GM18520 (cell line): ENCODE data around the gene FYN.

Source experiments
- ATAC-seq: cut with Tn5 transposase; IDR thresholded peaks from one replicate; pipeline ENCODE4 v1.9.1; 2021; ENCODE audit not compliant: unreplicated experiment

The FYN gene

DNA sequence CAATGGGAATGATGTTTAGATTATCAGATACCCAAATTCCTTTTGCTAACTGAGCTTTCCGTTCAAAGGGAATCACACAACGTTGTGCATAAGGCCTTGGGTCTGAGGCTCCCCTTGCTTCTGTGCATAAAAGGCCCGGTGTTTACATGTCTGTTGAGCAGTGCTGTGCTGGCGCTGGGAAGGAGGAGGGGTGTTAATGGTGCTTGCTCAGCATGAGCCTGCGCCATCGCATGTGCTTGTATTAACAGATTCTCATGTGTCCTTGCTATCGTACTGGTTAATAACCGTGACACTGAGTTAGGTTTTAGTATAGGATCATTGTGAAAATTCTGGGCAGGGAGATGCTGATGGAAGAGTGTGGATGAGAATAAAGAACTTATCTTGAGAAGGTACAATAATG lies 205.3 kb downstream of the FYN start:
- ATAC-seq: no peak

DNA sequence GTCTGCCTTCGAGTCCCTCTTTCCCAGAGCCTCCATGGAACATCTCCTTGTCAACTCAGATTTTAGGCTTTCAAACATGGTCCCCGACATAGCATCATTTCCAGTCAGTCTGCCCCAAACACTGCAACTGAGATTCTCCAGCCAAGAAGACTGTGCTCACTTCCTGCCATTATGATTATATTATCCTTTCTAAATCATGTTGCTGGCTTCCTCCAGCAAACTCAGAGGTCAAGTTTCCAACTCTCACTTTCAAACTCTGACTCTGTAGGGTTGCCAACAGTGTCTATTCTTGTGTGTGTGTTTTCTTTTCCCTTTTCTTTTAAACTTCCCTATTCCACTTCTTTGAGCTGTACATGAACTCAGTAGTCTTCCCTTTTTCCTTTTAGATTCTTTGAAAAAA lies 206.4 kb downstream of the FYN start:
- no peak for ATAC-seq

DNA sequence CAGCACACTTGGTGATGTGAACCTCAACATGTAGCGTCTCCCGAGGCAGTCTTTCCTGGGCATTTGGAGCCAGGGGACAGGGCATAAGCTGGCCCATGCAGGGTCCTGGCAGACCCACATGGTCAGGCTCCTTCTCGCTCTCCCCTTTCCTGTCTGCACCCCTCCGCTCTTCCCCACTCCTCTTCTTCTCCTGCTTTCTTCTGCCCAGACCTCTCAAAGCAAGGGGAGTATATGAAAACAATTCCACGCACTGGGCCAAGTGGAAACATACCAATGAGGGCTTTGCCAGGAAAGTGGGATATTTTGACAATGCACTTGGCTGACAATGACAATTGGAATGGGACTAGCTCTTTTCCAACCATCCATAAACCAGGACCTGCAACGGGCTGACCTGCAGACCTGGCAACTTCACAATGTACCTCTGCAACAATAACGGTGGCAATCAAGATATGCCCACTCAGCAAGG lies 208.7 kb downstream of the FYN start:
- ATAC-seq: no peak

DNA sequence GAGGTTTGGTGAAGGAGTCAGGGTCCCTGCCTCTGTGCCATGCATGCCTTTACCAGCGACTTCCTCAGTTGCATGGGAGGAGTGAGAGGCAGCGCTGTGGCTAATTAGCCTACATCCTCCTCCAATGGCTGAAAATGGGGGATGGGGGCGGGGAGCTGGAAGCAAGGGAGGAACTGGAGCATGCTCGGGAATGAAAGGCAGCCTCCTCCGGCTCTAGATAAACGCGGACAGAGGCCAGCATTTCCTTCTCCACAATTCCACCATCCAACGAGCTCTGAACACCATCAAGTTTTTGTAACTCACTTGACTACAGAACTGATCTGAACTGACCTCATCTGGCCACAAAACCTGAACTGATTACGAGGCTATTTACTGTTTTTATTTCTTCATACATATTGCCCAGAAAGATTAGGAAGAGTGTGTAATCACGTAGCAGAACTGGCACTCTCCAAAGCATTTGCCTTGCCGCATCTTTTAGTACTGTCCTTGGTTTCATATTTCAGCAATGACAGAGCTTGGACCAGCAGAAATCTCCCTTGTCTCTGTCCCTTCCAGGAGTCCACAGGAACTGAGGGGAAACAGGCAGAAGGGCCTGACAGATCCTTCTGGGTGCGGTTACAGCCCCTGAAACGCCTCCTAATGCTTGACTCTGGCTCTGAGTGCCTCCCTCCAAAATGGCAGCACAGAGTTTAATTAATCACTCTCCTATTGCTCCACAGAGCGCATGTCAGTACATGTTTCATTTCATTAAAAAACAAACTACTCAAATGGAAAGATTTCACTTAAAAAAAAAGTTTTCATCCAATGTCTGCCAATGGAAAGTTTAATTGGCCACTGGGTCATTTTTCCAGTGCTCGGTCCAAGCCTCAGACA lies 209.3 kb downstream of the FYN start:
- no peak for ATAC-seq

DNA sequence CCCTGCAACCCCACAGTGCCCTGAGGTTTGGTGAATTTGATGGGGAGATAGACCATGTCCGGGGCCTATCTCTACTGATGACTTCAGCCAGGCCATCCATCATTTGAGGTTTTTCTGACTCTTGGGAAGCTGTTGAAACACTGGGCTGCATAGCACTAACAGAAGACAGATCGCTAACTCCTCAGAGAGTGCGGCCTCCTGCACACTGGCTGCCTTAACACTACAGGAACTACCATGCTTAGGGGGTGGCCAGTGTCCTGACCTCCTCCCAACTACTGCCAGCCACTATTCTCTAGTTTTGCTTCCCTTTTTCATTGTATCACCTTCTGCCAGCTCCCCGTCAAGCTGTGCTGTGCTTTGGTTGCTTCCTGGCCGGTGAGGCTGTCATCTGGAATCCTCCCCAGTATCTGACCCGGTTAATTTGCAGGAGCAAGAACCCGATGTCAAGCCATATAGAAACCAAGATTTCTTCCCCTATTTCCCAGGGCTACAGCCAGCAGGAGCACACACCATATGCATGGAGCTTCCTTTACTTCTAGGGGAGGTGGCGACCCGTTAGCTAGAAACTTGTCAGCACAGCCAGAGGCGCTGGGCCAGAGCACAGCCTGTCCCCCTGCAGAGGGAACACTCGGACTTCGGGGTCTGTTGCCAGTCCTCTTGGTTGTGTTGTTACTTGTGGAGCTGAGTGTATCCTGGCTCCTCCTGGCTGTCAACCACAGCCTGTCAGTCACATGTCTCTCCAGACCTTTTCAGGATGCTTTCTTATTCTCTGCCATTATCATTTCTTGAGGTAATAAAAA lies 210.3 kb downstream of the FYN start:
- ATAC-seq: no peak

DNA sequence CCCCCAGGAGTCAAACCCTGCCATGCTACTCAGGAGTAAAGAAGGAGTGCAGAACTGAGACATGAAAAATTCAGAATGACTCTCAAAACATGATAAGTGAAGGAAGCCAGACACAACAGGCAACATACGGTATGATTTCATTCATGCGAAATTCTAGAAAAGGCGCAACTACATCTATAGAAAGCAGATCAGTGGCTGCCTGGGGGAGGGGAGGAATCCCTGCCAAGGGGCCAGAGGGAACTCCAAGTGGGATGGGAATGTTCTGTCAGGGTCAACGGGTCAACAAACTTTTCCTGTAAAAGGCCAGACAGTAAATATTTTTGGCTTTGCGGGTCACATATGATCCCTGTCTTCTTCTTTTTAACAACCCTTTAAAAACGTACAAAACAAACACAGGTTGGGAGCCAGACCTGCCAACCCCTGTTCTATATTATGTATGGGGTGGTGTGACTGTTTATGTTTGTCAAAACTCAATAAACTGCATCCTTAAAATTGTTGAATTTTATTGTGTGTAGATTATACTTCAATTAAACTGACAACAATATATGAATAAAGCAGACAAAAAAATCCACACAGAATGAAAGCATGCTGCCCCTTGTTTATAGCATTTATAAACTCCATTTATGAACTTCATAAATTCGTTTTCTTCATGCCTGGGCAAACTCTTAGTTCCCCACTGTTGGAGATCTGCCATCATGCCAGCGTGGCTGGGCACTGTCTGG lies 211.0 kb downstream of the FYN start:
- no peak for ATAC-seq

DNA sequence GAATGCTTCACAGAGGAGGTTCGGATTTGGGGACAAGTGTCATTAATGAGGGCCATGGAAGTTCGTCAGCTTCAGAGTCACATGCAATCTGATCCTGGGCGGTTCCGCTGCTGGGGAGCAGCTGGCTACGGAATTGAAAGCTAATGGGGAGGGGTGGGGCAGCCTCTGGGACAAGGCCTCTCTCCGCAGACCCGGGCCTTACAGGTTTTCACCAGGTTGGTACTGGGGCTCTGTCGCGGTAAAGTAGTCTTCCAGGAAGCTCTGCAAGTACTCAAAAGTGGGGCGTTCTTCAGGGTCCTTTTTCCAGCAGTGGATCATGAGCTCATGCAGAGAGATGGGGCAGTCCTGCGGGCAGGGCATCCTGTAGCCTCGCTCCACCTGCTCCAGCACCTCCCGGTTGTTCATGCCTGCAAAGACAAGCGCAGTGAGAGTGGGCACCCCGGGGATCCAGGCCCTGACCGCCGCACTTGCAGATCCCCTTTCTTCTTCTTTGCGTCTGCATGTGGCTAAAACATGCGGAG lies 211.7 kb downstream of the FYN start:
- no peak for ATAC-seq

DNA sequence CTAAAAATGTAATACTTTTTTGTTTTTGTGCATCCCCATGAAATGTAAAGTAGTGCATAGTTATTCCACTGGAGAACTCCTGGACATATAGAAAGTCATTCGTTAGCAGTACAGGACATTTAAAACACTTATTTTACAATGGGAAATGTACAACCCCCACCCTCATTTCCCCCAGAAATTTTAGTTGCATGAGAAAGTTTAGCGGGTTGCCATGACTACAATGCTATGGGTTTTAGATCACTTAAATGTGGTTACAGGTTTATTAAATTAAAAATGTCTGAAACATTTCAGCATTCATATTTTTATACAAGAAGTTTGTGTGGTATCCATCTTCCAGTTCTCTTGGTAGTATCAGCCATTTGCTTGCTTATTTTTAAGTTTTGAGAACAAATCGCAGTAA lies 212.7 kb downstream of the FYN start:
- no peak for ATAC-seq

DNA sequence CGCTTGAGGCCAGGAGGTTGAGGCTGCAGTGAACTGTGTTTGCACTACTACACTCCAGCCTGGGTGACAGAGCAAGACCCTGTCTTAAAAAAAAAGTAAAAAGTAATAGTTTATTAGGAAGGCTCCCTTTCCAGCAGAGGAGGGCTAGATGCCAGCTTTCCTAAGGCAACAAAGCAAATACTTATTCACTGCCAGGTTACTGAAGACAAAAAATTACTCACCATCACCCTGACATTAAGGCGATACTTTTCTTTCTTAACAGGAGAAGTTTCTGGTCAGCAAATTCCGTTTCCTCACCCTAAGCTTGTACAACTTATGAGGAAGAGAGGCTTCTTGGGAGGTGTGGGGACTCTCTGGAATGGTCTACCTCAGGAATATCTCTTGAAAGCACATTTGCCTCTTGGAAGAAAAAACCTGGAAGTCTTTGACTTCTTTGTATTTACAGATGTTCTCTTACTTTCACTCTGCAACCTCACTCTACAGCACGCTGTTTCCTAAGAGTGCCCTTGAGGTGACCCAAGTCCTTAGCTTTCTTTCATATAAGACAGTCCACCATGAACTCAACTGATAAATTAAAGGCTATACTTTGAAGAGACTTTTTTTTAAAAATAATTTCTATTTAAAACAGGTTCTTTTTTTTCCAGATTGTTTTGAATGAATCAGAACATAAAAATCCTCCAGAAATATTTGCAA lies 214.6 kb downstream of the FYN start:
- ATAC-seq: no peak

DNA sequence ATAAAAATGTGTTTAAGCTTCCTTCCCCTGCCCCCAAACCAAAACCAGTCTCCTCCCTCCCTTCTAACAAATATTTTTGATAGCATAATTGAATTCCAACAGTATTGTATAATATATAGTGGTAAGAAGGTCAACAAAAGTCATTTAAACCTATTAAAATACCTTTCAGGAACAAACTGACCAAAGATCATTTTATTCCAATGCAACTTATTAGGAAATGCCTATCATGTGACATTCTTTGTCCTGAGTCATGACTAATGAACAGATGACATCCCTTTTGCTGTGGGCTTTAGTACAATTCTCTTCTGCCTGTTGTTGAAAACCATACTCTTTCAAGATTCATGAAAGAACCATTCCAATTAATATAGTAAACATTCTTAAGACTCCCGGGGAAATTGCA lies 216.1 kb downstream of the FYN start:
- no peak for ATAC-seq

DNA sequence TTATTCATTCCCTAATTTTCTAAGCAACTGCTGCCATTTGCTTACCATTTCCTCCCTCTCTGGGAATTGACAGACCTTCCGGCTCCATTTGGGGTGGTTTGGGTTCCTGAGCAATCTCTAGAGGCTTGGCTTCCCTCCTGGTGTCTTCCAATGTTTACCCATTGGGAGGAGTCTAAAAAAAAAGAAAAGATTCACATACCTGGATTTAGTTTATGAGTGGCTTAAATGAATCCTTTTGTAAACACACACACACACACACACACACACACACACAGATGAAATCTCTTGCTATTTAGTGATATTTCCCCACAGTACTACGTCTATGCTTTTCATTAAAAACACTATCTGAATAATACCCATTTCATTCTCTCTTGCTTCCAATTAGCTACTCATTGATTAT lies 219.3 kb downstream of the FYN start:
- ATAC-seq: no peak

DNA sequence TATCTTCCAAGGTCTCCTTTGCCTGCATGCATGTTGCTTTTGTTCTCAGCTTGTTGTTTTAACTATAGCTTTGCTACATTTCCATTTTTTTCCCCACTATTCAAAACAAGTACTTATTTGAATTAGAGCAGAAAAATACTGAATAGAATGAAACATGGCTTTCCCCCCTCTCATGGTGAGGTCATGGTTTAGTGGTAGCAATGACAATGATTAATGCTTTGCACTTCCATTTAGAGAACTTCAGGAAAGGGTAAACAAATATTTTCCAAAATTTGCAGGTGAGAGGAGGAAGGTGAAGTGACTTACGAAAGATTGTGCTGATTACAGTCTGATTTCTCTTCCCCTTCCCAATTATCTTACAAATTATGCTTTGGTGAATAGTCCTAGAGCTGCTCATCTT lies 219.8 kb downstream of the FYN start:
- ATAC-seq: no peak

DNA sequence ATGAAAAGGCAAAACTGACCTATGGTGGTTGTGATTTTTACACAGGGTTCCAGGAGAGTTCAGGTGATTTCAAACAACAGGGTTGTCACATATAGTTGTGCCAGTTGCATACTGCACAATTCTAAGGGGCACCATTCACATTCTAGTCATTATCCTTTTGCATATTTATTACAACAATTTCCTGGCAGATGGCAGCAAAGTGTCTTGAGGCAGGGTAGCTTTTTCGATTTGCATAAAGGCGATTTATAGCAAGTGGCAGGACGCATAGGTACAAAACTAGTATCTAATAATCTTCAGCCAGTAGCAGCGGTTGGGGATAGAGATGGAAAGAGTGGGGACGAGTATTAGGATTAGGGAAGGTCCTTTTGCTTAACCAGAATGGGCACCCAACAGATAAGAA lies 221.1 kb downstream of the FYN start:
- ATAC-seq: no peak

DNA sequence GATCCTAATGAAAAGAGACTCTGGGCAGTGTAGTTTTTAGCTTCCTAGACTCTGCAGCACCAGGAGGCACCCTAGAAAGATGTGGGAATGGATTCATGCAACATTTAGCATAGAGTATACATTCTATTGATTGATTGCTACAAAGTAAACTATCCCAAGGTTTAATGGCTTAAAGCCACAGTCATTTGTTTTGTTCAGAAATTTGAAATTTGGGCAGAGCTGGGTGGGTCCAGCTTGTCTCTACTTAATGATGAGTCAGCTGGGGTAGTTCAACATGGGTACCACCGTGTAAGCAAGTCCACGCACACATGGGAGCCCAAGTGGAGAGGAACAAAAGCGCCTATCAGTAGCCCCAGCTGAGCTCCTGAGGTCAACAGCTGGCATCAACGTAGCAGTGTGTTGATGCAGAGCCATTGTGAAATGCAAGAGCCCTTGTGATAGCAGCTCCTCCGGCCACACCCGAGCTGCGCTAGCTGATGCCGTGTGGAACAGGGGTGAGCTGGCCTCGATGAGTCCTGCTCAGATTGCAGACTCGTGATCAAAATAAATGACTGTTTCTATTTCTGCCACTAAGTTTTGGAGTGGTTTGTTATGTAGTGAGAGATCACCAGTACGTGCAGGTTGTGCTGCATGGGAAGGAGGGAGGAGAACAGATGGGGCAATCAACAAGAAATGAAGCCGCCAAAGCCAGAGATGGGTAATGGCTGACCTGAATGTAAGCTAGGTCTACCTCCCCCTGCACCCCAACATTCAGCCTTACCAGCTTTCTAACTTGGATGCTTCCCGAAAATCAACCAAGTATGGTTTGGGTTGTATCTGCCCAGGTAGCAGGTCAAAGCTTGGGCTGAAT lies 221.8 kb downstream of the FYN start:
- no peak for ATAC-seq

DNA sequence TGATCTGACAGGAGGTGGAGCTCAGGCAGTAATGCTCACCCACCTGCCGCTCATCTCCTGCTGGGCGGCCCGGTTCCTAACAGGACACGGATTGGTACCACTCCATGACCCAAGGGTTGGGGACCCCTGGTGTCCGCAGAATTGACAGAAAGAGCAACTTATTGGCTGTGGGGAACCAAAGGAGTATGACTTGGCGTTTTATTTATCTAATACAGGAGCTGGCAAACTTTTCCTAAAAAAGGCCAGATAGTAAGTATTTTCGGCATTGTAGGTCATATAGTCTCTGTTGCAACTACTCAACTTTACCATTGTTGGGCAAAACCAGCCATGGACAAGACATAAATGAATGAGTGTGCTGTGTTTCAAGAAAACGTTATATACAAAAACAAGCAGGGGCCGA lies 223.2 kb downstream of the FYN start:
- no peak for ATAC-seq

DNA sequence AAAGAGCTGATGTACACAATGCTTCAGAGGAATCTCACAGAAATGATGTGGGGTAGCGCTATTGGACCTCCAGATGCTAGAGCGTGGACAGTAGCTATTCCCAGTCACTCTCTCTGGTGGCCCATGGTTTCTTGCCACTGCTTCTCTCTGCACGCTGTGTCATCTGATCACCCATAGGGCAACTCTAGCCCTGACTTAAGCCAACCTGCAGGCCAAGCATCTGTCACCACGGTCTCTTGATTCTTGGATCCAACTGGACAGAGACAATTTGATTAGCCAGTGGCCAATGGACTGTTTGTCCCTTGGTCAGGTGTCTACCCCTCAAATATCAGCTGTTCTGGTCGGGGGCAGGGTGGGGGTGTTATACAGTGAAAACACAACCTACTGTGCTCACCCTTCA lies 225.2 kb downstream of the FYN start:
- no peak for ATAC-seq

DNA sequence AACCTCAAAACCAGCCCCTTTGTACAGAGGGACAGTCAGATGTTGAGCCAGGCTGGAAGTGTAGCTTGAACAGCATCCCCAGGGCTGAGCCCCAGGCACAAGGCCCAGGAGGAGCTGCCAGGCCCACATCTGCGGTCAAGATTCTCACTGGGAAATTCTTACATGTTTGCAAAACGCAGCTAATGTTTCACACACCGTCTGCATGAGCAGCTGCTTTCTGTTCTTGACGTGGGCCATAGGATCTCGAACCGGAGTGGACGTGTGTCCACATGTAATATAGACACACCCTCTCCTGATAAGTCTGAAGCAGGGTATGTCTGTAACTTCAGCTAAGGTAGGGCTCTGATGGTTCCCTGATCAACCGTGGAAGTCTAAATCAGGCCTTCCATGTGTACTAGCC lies 226.3 kb downstream of the FYN start:
- no peak for ATAC-seq

DNA sequence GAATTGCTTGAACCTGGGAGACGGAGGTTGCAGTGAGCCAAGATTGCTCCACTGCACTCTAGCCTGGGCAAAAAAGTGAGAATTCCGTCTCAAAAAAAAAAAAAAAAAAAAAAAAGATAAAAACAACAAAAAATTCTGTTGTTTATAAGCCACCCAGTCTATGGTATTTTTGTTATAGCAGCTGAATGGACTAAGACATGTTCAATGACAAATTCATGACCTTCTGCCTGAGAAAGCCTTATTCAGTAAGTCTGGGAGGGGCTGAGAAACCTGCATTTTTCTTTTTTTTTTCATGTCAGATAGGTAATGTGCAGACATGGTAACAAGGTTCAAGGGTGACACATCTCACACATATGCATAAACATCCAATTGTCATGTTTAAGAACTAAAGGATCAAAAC lies 227.2 kb downstream of the FYN start:
- ATAC-seq: no peak

DNA sequence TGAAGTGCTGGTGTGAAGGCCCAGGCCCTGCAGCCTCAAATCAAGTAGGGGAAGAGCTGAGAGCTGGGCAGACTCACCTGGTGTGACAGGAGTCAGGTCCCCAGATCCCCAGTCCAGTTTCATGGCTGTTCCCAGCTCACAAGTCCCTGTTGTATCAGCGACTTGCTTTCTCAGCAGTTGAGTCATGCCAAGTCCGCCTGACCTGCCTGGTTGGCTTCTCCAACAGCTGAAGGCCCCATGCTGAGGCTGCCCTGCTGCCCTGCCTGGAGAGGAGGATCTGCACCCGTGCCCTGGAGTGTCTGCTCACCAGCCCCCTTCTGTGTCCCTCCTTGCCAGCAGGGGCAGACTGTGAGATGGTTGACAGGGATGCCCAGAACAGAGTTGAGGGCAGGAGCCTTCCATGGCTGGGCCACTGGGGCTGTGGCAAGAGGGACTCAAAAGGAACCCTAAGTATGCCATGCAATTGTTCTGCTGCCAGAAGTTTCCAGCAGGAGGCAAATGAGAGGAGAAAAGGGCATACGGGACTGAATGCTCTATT lies 228.3 kb downstream of the FYN start:
- ATAC-seq: no peak
